Left renal cortex interstitium (tissue), 4 donors: Measurements from ENCODE around the gene CACNA1C. TPM values are rescaled to one million over a fixed set of nuclear protein-coding genes. Genes with fewer than 3 reads are reported as not detected.

ENCODE experiments used
- DNase-seq, 4 donors: peaks; one replicate each; pipeline ENCODE4 v3.0.0-alpha.2; 2013; ENCODE audit warnings: low read depth in 4 of 4, low spot score in 2 of 4, missing footprints in 1 of 4
- polyA plus RNA-seq, 4 donors: library from polyadenylated mRNA; unstranded; fragments of 120-200 nt; gene quantifications; one replicate each; pipeline ENCODE4 v1.2.1, GENCODE V29; 2013; ENCODE audit not compliant: insufficient read length in 4 of 4

CACNA1C gene
- polyA plus RNA-seq, 4 donors: 6.4 to 13.1 (median 8.9) TPM

DNA sequence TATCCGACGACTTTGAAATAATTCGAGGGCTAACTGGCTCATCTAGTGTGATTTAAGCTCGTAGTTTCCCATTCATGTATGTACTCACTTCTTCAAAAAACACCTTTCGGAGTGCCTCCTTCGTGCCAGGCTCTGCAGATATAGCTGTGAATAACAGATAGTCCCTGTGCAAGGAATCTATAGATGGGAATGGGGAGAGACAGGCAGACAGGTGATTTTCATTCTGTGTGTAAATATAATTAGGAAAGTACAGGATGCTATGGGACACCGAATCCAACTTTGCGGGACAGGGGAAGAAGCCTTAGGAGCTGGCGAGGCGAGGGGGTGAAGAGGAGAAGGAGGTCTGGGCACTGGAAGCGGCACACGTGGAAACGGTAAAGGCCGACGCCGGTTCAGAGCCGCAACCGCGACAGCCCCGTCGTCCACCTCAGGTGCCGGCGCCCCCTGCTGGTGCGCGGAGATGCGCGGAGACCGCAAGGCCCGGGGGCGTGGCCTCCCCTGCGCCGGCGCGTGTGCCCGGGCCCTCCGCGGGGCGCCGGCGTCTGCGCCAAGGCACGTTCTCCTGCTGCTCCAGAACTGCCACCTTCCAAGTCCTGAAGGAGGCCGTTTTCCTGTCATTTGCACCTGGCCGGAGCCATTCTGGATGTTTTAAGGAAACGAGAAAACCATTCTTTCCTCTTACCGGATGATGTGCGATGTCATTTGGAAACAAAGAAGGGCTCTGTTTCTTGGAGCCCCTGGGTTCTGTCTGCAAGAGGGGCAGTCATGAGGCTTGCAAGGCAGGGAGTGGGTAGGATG lies 18.0 kb upstream of the CACNA1C start:
- peak in 2 of 4 donors; percentile 61 to 83 for DNase-seq

- DNase-seq: no peak
Measured at GRCh38 chr12:2035431-2036055, 17.2 kb upstream of the CACNA1C start.

- DNase-seq: no peak
Measured at GRCh38 chr12:2039034-2039433, 13.8 kb upstream of the CACNA1C start.

DNA sequence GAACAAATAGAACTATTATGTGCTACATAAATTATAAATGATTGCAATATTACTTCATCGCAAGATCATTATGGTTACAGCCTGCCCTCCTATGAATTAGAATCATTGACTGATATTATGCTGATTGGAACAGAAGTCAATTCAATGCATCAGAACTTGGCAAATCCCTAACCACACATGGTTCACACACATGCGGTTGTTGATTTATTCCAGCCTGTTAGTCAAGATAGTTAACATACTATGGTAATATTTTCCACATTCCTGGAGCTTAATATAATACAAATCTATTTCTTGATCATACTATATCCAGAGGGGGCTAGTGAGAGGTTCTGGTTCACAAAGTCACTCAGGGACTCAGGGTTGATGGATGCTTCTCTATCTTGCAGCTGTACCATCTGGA lies 9.7 kb upstream of the CACNA1C start:
- no peak for DNase-seq

- no peak for DNase-seq
Measured at GRCh38 chr12:2044165-2044564, 8.6 kb upstream of the CACNA1C start.

GRCh38 chr12:2046957-2047356 lies 5.8 kb upstream of the CACNA1C start:
- no peak for DNase-seq

- DNase-seq: no peak
Measured at GRCh38 chr12:2047752-2048151, 5.0 kb upstream of the CACNA1C start.

- DNase-seq: no peak
Measured at GRCh38 chr12:2049604-2050540, 2.9 kb upstream of the CACNA1C start.

GRCh38 chr12:2051700-2052621 lies 826 bp upstream of the CACNA1C start:
- DNase-seq: no peak

DNA sequence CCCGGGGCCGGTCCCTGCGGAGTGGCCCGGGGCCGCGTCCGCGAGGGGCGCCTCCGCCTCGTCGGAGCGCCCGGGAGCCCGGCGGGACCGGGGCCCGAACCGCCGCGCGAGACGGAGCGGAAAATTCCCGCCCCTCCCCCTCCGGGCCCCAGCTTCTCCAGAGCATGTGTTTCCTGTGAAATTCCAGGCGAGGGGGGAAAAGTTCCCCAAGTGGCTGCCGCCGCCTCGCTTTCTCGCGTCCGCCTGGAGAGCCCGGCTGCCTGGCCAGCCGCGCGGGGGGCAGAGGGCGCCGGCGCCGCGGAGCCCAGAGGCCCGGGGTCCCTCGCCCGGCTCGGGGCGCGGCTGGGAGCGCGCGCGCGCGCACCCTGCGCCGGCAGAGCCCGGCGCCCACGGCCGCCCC lies 904 bp downstream of the CACNA1C start:
- no peak for DNase-seq

GRCh38 chr12:2054091-2055018 lies 1.6 kb downstream of the CACNA1C start:
- DNase-seq: no peak

DNA sequence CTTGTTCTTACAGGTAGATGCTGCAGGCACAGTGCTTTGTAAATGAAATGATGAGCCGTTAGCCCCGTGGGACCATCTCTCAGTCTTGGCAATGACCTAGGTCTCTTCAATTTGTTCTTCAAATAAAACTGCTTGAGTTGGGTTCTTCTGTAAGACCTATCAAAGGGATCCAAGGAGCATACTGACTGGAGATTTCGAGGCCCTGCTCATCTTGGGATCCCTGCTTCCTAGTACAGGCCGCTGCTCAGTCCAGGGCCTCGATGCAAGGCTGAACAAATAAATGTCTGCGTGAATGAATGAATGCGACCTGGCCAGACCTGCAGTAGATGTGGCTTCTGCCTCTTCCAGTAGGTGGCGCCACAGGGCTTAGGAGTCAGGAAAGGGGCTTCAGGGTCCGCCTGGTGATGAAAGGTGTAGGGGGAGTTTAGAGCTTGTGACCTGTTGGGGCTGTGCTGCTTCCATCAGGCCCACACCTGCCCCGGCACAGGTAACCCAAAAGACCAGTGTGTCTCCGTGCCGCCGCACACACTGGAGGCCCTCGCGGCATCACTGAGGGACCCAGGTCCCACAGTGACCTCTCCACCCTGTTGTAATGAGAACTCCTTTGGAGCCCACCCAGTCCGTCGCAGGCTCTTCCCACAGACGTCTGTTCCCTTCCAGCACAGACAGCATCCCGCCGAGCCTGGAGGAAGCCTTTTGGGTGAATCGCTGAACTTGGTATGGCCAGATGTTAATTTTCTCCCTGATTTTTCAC lies 4.4 kb downstream of the CACNA1C start:
- DNase-seq: peak in 1 of 4 donors; percentile 52

DNA sequence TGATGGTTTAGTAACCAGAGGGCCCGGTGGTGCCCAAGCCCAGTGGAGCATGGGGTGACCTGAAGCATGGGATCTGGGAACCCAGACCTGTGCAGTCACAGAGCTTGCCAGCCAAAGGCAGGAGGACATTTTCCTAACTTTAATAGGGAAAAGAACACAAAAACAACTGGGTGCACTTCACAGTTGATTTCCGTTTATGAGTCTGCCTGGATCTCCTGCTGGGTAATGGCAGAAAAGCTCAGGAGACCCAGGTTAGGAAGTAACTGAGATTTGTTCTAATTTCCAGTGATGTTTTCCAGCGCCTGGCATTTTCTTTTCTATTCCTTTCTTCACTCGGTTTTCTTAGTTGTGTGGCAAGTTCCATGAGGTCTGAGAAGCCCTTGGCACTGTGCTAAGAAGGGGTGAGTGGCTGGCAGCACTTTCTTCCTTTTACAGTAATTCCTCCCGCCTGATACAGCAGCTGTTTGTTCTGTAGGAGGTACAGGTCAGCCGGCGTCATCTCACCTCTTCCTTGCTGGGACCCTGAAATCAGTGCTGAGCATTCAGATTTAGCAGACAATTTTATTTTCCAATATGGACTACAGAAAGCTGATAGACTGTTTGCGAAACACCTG lies 5.1 kb downstream of the CACNA1C start:
- no peak for DNase-seq

DNA sequence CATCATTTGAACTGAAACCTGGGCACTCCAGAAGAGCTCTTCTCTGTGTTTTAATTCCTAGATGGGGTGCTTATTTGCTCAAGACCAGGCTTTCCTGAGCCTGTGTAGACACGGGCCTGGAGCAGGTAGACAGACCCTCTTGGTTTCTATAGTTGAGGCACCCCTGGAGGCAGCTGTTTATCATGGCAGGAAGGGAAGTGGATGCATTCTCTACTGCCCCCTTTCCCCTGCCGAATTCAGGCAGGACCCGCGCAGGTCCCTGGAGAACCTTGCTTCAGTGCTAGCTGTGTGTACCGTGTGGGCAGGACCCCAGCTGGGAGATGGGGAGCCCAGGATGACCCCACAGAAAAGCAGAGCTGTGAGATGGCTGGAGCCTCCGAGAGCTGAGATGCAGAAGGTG lies 6.0 kb downstream of the CACNA1C start:
- no peak for DNase-seq

DNA sequence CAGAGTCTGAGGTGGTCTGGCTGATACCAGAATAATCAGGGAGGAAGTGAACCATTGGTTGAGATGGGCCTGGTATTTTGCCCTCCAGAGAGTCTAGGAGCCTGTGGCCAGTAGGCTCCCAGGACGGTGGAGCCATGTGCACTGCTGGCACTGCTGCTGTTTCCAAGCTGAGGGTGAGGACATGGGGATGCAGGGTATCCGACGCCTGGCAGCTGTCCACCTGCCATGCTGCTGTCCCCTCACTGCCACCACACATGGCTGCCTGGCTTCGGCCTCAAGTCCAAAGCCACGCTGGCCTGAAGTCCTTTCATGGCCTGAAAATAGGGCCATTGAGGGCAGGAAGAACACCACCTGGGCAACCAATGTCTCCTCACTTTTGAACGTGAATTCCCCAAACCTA lies 8.6 kb downstream of the CACNA1C start:
- DNase-seq: no peak

DNA sequence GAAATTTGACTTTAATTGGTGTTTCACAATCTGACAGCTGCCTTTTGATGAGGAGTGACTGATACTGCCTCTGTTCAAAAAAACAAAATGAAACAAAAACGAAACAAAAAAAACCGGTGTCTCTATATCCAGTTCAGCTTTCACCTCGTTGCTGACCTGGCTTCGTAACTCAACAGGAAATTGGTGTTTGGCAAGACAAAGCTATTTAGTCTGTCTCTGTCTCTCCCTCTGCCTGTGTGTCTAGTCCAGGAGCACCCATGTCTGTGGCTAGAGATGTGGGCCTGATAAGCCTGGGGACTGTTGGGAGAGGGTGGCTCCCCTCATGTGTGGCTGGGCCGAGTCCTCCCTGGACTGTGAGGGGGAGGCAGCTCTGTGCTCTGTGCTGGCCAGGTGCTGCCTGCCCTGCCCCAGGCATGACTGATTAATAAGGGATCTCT lies 11.3 kb downstream of the CACNA1C start:
- DNase-seq: no peak

DNA sequence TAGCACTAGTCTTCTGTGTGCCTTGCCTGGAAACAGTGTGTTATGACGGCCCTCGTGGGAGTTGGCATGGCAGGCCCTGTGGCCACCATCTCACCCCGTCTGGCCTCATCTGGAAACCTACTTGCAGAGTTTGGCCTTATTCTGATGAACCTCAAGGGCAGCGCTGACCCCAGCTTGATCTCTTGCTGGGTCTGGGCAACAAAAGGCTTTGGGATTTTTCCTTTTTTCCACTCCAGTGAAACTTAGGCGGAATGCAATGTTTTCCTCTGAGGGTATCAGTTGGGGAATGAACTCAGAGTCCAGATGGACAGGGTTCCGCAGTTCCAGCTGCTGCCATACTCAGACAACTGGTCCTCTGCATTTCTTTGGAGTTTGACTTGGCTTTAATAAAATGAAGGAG lies 15.9 kb downstream of the CACNA1C start:
- no peak for DNase-seq
